ENCODE results near the gene GPHA2.

Gene GPHA2

GRCh38 chr11:64911689-64912088 is 24.0 kb downstream of the GPHA2 start:
- no peak for TF ChIP-seq CTCF (IDR thresholded peaks at IDR 0.05; ENCODE audit: low read length, missing control alignments)
- H3K4me3 ChIP-seq (replicated peaks; ENCODE audit: low read depth, low read length): no peak overlapping the region
- no peak for DNase-seq (ENCODE audit: low read depth)

GRCh38 chr11:64911142-64911541 is 24.6 kb downstream of the GPHA2 start:
- DNase-seq (ENCODE audit: low read depth): no peak
- no peak overlapping the region for H3K4me3 ChIP-seq (replicated peaks; ENCODE audit: low read depth, low read length)
- no peak for TF ChIP-seq CTCF (IDR thresholded peaks at IDR 0.05; ENCODE audit: low read length, missing control alignments)

GRCh38 chr11:64910451-64911093 is 25.1 kb downstream of the GPHA2 start:
- no peak for DNase-seq (ENCODE audit: low read depth)
- H3K4me3 ChIP-seq (replicated peaks; ENCODE audit: low read depth, low read length): no peak overlapping the region
- TF ChIP-seq CTCF (IDR thresholded peaks at IDR 0.05; ENCODE audit: low read length, missing control alignments): no peak

GRCh38 chr11:64909653-64910343 is 25.9 kb downstream of the GPHA2 start:
- no peak overlapping the region for H3K4me3 ChIP-seq (replicated peaks; ENCODE audit: low read depth, low read length)
- no peak for DNase-seq (ENCODE audit: low read depth)
- no peak for TF ChIP-seq CTCF (IDR thresholded peaks at IDR 0.05; ENCODE audit: low read length, missing control alignments)

GRCh38 chr11:64908766-64909165 is 26.9 kb downstream of the GPHA2 start:
- H3K4me3 ChIP-seq (replicated peaks; ENCODE audit: low read depth, low read length): no peak overlapping the region
- DNase-seq (ENCODE audit: low read depth): no peak
- no peak for TF ChIP-seq CTCF (IDR thresholded peaks at IDR 0.05; ENCODE audit: low read length, missing control alignments)

GRCh38 chr11:64906314-64906635 is 29.4 kb downstream of the GPHA2 start:
- H3K4me3 ChIP-seq (replicated peaks; ENCODE audit: low read depth, low read length): no peak overlapping the region
- no peak for TF ChIP-seq CTCF (IDR thresholded peaks at IDR 0.05; ENCODE audit: low read length, missing control alignments)
- no peak for DNase-seq (ENCODE audit: low read depth)

All from fibroblast of pulmonary artery (primary cell).